ENCODE results near the gene CA10. TPM values are rescaled to one million over a fixed set of nuclear protein-coding genes. Genes with fewer than 3 reads are reported as not detected.

Gene CA10
- total RNA-seq, 1 donor from 2014 or later: not detected

GRCh38 chr17:51767287-51767686 lies 391.2 kb downstream of the CA10 start:
- H3K27ac Mint-ChIP-seq (ENCODE audit: unreplicated experiment): no peak overlapping the region
- no peak for TF ChIP-seq CTCF (IDR thresholded peaks at IDR 0.05)
- DNase-seq (ENCODE audit: low spot score): no peak
- peaks cover 25% of the 10 kb centered on the region for H3K27me3 Mint-ChIP-seq (ENCODE audit: low read depth)
- H3K9me3 Mint-ChIP-seq (ENCODE audit: low read depth): no peaks in the 10 kb centered on the region
- H3K4me1 Mint-ChIP-seq (ENCODE audit: low read depth): peaks cover 15% of the 10 kb centered on the region
- H3K4me3 Mint-ChIP-seq (ENCODE audit: unreplicated experiment): no peak overlapping the region
- H3K36me3 Mint-ChIP-seq (ENCODE audit: low read depth): no peaks in the 10 kb centered on the region

GRCh38 chr17:51765282-51766135 lies 393.0 kb downstream of the CA10 start:
- peaks cover 28% of the 10 kb centered on the region for H3K27me3 Mint-ChIP-seq (ENCODE audit: low read depth)
- H3K4me3 Mint-ChIP-seq (ENCODE audit: unreplicated experiment): no peak overlapping the region
- no peaks in the 10 kb centered on the region for H3K9me3 Mint-ChIP-seq (ENCODE audit: low read depth)
- H3K27ac Mint-ChIP-seq (ENCODE audit: unreplicated experiment): no peak overlapping the region
- DNase-seq (ENCODE audit: low spot score): no peak
- peaks cover 15% of the 10 kb centered on the region for H3K4me1 Mint-ChIP-seq (ENCODE audit: low read depth)
- H3K36me3 Mint-ChIP-seq (ENCODE audit: low read depth): no peaks in the 10 kb centered on the region
- no peak for TF ChIP-seq CTCF (IDR thresholded peaks at IDR 0.05)

- peaks cover 33% of the 10 kb centered on the region for H3K27me3 Mint-ChIP-seq (ENCODE audit: low read depth)
- H3K9me3 Mint-ChIP-seq (ENCODE audit: low read depth): no peaks in the 10 kb centered on the region
- DNase-seq (ENCODE audit: low spot score): no peak
- H3K4me3 Mint-ChIP-seq (ENCODE audit: unreplicated experiment): no peak overlapping the region
- peaks cover 5% of the 10 kb centered on the region for H3K4me1 Mint-ChIP-seq (ENCODE audit: low read depth)
- no peak overlapping the region for H3K27ac Mint-ChIP-seq (ENCODE audit: unreplicated experiment)
- TF ChIP-seq CTCF (IDR thresholded peaks at IDR 0.05): peak; percentile 95
- no peaks in the 10 kb centered on the region for H3K36me3 Mint-ChIP-seq (ENCODE audit: low read depth)
Observed at GRCh38 chr17:51764387-51764971, 394.0 kb downstream of the CA10 start.

GRCh38 chr17:51763058-51763457 lies 395.5 kb downstream of the CA10 start:
- no peaks in the 10 kb centered on the region for H3K9me3 Mint-ChIP-seq (ENCODE audit: low read depth)
- H3K4me3 Mint-ChIP-seq (ENCODE audit: unreplicated experiment): no peak overlapping the region
- peaks cover 35% of the 10 kb centered on the region for H3K27me3 Mint-ChIP-seq (ENCODE audit: low read depth)
- H3K4me1 Mint-ChIP-seq (ENCODE audit: low read depth): no peaks in the 10 kb centered on the region
- no peaks in the 10 kb centered on the region for H3K36me3 Mint-ChIP-seq (ENCODE audit: low read depth)
- no peak for DNase-seq (ENCODE audit: low spot score)
- TF ChIP-seq CTCF (IDR thresholded peaks at IDR 0.05): no peak
- H3K27ac Mint-ChIP-seq (ENCODE audit: unreplicated experiment): no peak overlapping the region

GRCh38 chr17:51761105-51761504 lies 397.4 kb downstream of the CA10 start:
- no peak for TF ChIP-seq CTCF (IDR thresholded peaks at IDR 0.05)
- no peaks in the 10 kb centered on the region for H3K9me3 Mint-ChIP-seq (ENCODE audit: low read depth)
- H3K27ac Mint-ChIP-seq (ENCODE audit: unreplicated experiment): no peak overlapping the region
- H3K4me3 Mint-ChIP-seq (ENCODE audit: unreplicated experiment): no peak overlapping the region
- peaks cover 32% of the 10 kb centered on the region for H3K27me3 Mint-ChIP-seq (ENCODE audit: low read depth)
- DNase-seq (ENCODE audit: low spot score): no peak
- no peaks in the 10 kb centered on the region for H3K4me1 Mint-ChIP-seq (ENCODE audit: low read depth)
- H3K36me3 Mint-ChIP-seq (ENCODE audit: low read depth): no peaks in the 10 kb centered on the region

Measured in chondrocyte (in vitro differentiated cells).